Astrocyte (in vitro differentiated cells and primary cell): Measurements from ENCODE around the gene C16orf95. TPM values are rescaled to one million over a fixed set of nuclear protein-coding genes. Genes with fewer than 3 reads are reported as not detected.

ENCODE experiments used
- DNase-seq: peaks from one replicate; pipeline ENCODE4 v3.0.0-alpha.2; 2010; ENCODE audit warnings: low read depth
- FAIRE-seq: peaks from 2 replicates; lab custom pipeline; 2011; peaks lifted over from hg19 to GRCh38; lab: Jason Lieb, UNC
- H2AFZ ChIP-seq: 2 replicates; pipeline ENCODE4 v1.6.0; 2012; ENCODE audit warnings: low read depth, low read length, inconsistent platforms
- H3K27ac ChIP-seq: 2 replicates; pipeline ENCODE4 v1.5.1; 2011; ENCODE audit warnings: low read depth, low read length, inconsistent platforms
- H3K27me3 ChIP-seq: 2 replicates; pipeline ENCODE4 v1.6.0; 2011; ENCODE audit warnings: low read length, inconsistent platforms; ENCODE audit not compliant: insufficient read depth
- H3K36me3 ChIP-seq: 2 replicates; pipeline ENCODE4 v1.5.1; 2011; ENCODE audit warnings: low read length, inconsistent platforms; ENCODE audit not compliant: insufficient read depth
- H3K4me1 ChIP-seq: 2 replicates; pipeline ENCODE4 v1.5.1; 2011; ENCODE audit warnings: low read length, inconsistent platforms; ENCODE audit not compliant: insufficient read depth
- H3K4me2 ChIP-seq: 2 replicates; pipeline ENCODE4 v1.6.0; 2012; ENCODE audit warnings: low read length, inconsistent platforms
- H3K4me3 ChIP-seq: 2 replicates; pipeline ENCODE4 v1.5.1; 2011; ENCODE audit warnings: low read depth, mild to moderate bottlenecking, low read length, inconsistent platforms; ENCODE audit not compliant: insufficient read depth
- H3K79me2 ChIP-seq: 2 replicates; pipeline ENCODE4 v1.6.0; 2012; ENCODE audit warnings: mild to moderate bottlenecking, low read length, inconsistent platforms; ENCODE audit not compliant: insufficient read depth
- H3K9ac ChIP-seq: 2 replicates; pipeline ENCODE4 v1.6.0; 2012; ENCODE audit warnings: mild to moderate bottlenecking, low read length, inconsistent platforms
- H3K9me3 ChIP-seq: 2 replicates; pipeline ENCODE4 v1.5.1; 2012; ENCODE audit warnings: low read depth, mild to moderate bottlenecking, low read length, inconsistent platforms; ENCODE audit not compliant: insufficient read depth
- H4K20me1 ChIP-seq: 2 replicates; pipeline ENCODE4 v1.6.0; 2012; ENCODE audit warnings: low read length, inconsistent platforms; ENCODE audit not compliant: insufficient read depth
- H3K27ac Mint-ChIP-seq: one replicate; pipeline ENCODE4 v1.8.0; 2021; ENCODE audit warnings: mild to moderate bottlenecking, mixed read lengths; ENCODE audit not compliant: unreplicated experiment
- H3K27me3 Mint-ChIP-seq: one replicate; pipeline ENCODE4 v1.8.0; 2021; ENCODE audit warnings: low read depth, mixed read lengths; ENCODE audit not compliant: unreplicated experiment
- H3K36me3 Mint-ChIP-seq: one replicate; pipeline ENCODE4 v1.8.0; 2021; ENCODE audit warnings: low read depth, mixed read lengths; ENCODE audit not compliant: unreplicated experiment
- H3K4me1 Mint-ChIP-seq: one replicate; pipeline ENCODE4 v1.8.0; 2021; ENCODE audit warnings: low read depth, mixed read lengths; ENCODE audit not compliant: unreplicated experiment
- H3K4me3 Mint-ChIP-seq: one replicate; pipeline ENCODE4 v1.8.0; 2021; ENCODE audit warnings: mild to moderate bottlenecking, moderate library complexity, mixed read lengths; ENCODE audit not compliant: unreplicated experiment
- H3K9me3 Mint-ChIP-seq: one replicate; pipeline ENCODE4 v1.8.0; 2021; ENCODE audit warnings: mild to moderate bottlenecking, mixed read lengths; ENCODE audit not compliant: unreplicated experiment
- EZH2 ChIP-seq: IDR thresholded peaks from 2 replicates; pipeline ENCODE4 v1.6.1; 2012; ENCODE audit warnings: mild to moderate bottlenecking, low read length, inconsistent platforms; ENCODE audit not compliant: insufficient read depth
- total RNA-seq: library from RNA; stranded (reverse); gene quantifications from 2 replicates; pipeline ENCODE4 v1.2.1, GENCODE V29; 2021
- TF ChIP-seq, protein P1 (sequence below): IDR thresholded peaks from 2 replicates; pipeline ENCODE4 v1.5.1; 2011; ENCODE audit warnings: low read depth, mild to moderate bottlenecking, inconsistent platforms, low read length, moderate library complexity; ENCODE audit not compliant: insufficient read depth

The C16orf95 gene
- total RNA-seq, 1 donor from 2014 or later, result 3.3 TPM

DNA sequence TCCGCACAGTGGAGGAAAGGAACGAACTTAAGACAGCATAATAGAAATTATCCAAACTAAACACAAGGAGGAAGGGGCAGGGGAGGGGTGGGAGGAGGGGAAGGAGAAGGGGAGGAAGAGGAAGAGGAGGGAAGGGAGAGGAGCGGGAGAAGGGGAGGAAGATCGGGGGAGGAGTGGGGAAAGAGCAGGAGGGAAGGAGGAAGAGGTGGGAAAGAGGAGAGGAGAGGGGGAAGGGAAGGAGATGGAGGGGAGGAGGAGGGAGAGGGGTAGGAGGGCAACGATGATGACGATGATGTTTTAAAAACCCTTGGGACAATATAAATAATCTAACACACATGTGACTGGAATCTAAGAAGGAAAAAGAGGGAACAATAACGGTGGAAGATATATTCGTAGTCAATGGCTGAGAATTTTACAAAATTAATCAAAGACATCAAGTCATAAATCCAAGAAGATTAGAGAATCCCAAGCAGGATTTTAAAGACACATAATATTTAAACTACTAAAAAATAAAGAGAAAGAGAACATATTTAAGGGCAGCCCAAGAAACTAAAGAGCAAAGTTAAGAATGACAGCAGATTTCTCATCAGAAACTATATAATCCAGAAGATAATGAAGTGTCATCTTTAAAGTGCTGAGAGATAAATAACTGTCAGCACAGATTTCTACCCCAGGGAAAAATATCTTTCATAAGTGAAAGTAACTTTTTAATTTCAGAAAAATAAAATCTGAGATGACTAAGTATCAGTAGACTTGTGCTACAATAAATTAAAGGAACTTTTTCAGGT is 30.2 kb downstream of the C16orf95 start:
- H3K79me2 ChIP-seq, result no peaks in the 10 kb centered on the region
- no peaks in the 10 kb centered on the region for H4K20me1 ChIP-seq
- H3K36me3 Mint-ChIP-seq, result peaks cover 14% of the 10 kb centered on the region
- H3K9me3 ChIP-seq, result peaks cover 10% of the 10 kb centered on the region
- no peaks in the 10 kb centered on the region for H3K36me3 ChIP-seq
- no peak overlapping the region for H3K27ac ChIP-seq
- no peaks in the 10 kb centered on the region for H3K27me3 ChIP-seq
- H2AFZ ChIP-seq, result no peak overlapping the region
- H3K9me3 Mint-ChIP-seq, result peaks cover 7% of the 10 kb centered on the region
- H3K27me3 Mint-ChIP-seq, result peaks cover 7% of the 10 kb centered on the region
- no peak overlapping the region for H3K9ac ChIP-seq
- H3K27ac Mint-ChIP-seq, result no peak overlapping the region
- FAIRE-seq (no peak), DNase-seq (no peak)
- no peaks in the 10 kb centered on the region for H3K4me1 ChIP-seq
- no peak overlapping the region for H3K4me2 ChIP-seq
- no peak overlapping the region for H3K4me3 ChIP-seq
- H3K4me3 Mint-ChIP-seq, result no peak overlapping the region
- TF ChIP-seq EZH2, result no peak
- TF ChIP-seq, protein P1, sequence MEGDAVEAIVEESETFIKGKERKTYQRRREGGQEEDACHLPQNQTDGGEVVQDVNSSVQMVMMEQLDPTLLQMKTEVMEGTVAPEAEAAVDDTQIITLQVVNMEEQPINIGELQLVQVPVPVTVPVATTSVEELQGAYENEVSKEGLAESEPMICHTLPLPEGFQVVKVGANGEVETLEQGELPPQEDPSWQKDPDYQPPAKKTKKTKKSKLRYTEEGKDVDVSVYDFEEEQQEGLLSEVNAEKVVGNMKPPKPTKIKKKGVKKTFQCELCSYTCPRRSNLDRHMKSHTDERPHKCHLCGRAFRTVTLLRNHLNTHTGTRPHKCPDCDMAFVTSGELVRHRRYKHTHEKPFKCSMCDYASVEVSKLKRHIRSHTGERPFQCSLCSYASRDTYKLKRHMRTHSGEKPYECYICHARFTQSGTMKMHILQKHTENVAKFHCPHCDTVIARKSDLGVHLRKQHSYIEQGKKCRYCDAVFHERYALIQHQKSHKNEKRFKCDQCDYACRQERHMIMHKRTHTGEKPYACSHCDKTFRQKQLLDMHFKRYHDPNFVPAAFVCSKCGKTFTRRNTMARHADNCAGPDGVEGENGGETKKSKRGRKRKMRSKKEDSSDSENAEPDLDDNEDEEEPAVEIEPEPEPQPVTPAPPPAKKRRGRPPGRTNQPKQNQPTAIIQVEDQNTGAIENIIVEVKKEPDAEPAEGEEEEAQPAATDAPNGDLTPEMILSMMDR, result no peak
- peaks cover 3% of the 10 kb centered on the region for H3K4me1 Mint-ChIP-seq

DNA sequence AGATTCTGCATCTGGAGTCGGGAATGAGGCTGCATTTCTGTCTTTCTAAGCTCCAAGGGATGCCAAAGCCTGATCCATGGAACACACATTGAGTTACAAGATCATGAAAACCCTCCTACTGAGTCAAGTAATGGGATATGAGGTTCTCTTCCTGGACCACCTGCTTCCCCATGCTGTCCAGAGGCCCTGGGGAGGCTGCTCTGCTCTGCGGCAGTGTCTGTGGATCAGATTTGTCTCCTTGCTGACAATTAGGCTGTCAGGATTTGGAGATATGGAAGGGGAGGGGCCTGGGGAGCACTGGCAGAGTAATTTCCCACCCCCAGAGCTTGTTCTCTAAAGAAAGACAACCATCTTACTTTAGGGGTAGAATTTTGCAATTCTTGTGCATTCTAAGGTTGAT is 33.0 kb downstream of the C16orf95 start:
- Mint-ChIP-seq H3K9me3 (peaks cover 6% of the 10 kb centered on the region), H3K4me1 (peaks cover 13% of the 10 kb centered on the region), H3K4me3 (no peak overlapping the region), H3K27ac (no peak overlapping the region), H3K27me3 (peaks cover 18% of the 10 kb centered on the region), H3K36me3 (peaks cover 15% of the 10 kb centered on the region)
- H3K79me2 ChIP-seq, result no peaks in the 10 kb centered on the region
- H3K9ac ChIP-seq, result no peak overlapping the region
- no peaks in the 10 kb centered on the region for H3K27me3 ChIP-seq
- no peak overlapping the region for H3K4me2 ChIP-seq
- peaks cover 3% of the 10 kb centered on the region for H3K9me3 ChIP-seq
- no peak overlapping the region for H3K27ac ChIP-seq
- no peak overlapping the region for H2AFZ ChIP-seq
- no peaks in the 10 kb centered on the region for H3K36me3 ChIP-seq
- FAIRE-seq, result no peak
- no peak overlapping the region for H3K4me3 ChIP-seq
- DNase-seq, result no peak
- no peaks in the 10 kb centered on the region for H3K4me1 ChIP-seq
- TF ChIP-seq, protein P1, result no peak
- no peak for TF ChIP-seq EZH2
- H4K20me1 ChIP-seq, result no peaks in the 10 kb centered on the region

DNA sequence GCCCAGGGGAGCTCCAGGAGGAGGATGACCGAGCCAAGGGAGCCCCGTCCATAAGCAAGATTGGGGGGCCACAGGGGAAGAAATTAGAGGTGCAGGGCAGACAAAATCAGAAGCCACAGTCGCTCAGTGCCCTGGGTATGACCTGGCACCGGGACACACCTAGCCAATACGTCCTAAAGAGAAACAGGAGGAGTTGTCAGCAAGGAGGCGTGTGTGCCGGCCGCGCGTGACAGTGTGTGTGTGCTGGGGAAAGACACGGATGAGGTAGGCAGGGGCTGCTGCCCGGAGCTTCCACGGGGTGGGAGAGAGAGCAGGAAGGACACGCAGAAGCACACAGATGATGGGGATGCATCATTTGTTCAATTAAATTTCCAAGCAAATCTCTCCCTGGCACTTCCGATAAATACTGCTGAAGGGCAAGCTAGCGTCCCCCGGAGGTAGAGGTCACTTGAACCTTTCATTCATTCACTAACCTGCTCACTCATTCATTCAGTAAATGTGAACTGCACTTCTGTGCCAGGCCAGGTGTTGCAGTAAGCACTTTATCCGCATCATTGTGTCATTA is 38.0 kb downstream of the C16orf95 start:
- H3K4me3 Mint-ChIP-seq, result no peak overlapping the region
- TF ChIP-seq, protein P1, result no peak
- TF ChIP-seq EZH2, result no peak
- Histone ChIP-seq H3K4me1 (peaks cover 15% of the 10 kb centered on the region), H3K9ac (no peak overlapping the region), H3K27me3 (no peaks in the 10 kb centered on the region), H4K20me1 (no peaks in the 10 kb centered on the region), H3K36me3 (no peaks in the 10 kb centered on the region), H3K79me2 (no peaks in the 10 kb centered on the region), H3K9me3 (no peaks in the 10 kb centered on the region), H3K4me2 (peak overlapping the region; percentile 44), H3K4me3 (no peak overlapping the region), H2AFZ (no peak overlapping the region), H3K27ac (no peak overlapping the region)
- H3K9me3 Mint-ChIP-seq, result no peaks in the 10 kb centered on the region
- DNase-seq, result no peak
- H3K27ac Mint-ChIP-seq, result no peak overlapping the region
- H3K4me1 Mint-ChIP-seq, result peaks cover 20% of the 10 kb centered on the region
- FAIRE-seq, result no peak
- H3K36me3 Mint-ChIP-seq, result peaks cover 7% of the 10 kb centered on the region
- peaks cover 24% of the 10 kb centered on the region for H3K27me3 Mint-ChIP-seq
